Measurements from ENCODE around the gene GPR161.

- TF ChIP-seq CTCF (conservative IDR thresholded peaks at IDR 0.05) (no peak), EZH2 (IDR thresholded peaks at IDR 0.05; ENCODE audit: low read depth) (no peak)
Observed at GRCh38 chr1:168042362-168042761, 94.4 kb downstream of the GPR161 start.

Measured in PC-9 (cell line).